CD4-positive, alpha-beta memory T cell (primary cell): ENCODE results near the gene ADGRG1. TPM values are rescaled to one million over a fixed set of nuclear protein-coding genes. Genes with fewer than 3 reads are reported as not detected.
"Not testable (repeated sequence)": the region's sequence is repeated elsewhere in the genome, so short reads cannot be mapped to it uniquely, and the experiment has no call there.

Experiments
- CTCF ChIA-PET: fragments of 350-600 bp; sonication (Branson Sonifier 250); formaldehyde crosslinking; loops from one replicate; lab custom pipeline; 2021; ENCODE audit warnings: inconsistent platforms; ENCODE audit not compliant: partially characterized antibody; lab: Charles Lee
- POLR2A ChIA-PET: fragments of 350-600 bp; sonication (Branson Sonifier 250); formaldehyde crosslinking; loops from one replicate; lab custom pipeline; 2021; ENCODE audit not compliant: partially characterized antibody; lab: Charles Lee
- DNase-seq, 5 donors: peaks; one replicate each; pipeline versions ENCODE4 v3.0.0 to v3.0.0-alpha.2; 2020 to 2022; ENCODE audit warnings: mixed read lengths in 1 of 5
- H3K27ac ChIP-seq: one replicate; pipeline ENCODE4 v1.7.0; 2013; ENCODE audit warnings: low read depth, low read length
- H3K27me3 ChIP-seq: 2 replicates; pipeline ENCODE4 v1.7.0; 2013; ENCODE audit warnings: mild to moderate bottlenecking, low read length, moderate library complexity; ENCODE audit not compliant: insufficient read depth
- H3K36me3 ChIP-seq: 2 replicates; pipeline ENCODE4 v1.7.0; 2013; ENCODE audit warnings: mild to moderate bottlenecking, low read length, moderate library complexity; ENCODE audit not compliant: insufficient read depth
- H3K4me1 ChIP-seq: 2 replicates; pipeline ENCODE4 v1.7.0; 2013; ENCODE audit warnings: mild to moderate bottlenecking, low read length, moderate library complexity; ENCODE audit not compliant: insufficient read depth
- H3K4me3 ChIP-seq, 2 donors: one replicate each; pipeline ENCODE4 v1.7.0; 2013; ENCODE audit warnings: low read length in 2 of 2, mild to moderate bottlenecking in 1 of 2
- H3K9me3 ChIP-seq, 2 donors: one replicate each; pipeline ENCODE4 v1.7.0; 2013; ENCODE audit warnings: low read length in 2 of 2, control low read depth in 1 of 2; ENCODE audit not compliant: control insufficient read depth in 1 of 2
- H3K27ac Mint-ChIP-seq, 7 donors: one replicate each; pipeline ENCODE4 v1.8.0; 2020 to 2021; ENCODE audit warnings: mixed read lengths in 7 of 7, mild to moderate bottlenecking in 6 of 7, inconsistent platforms in 3 of 7, moderate library complexity in 3 of 7
- H3K27me3 Mint-ChIP-seq, 2 donors: one replicate each; pipeline ENCODE4 v1.8.0; 2020 to 2021; ENCODE audit warnings: mixed read lengths in 2 of 2
- H3K36me3 Mint-ChIP-seq, 2 donors: one replicate each; pipeline ENCODE4 v1.8.0; 2020 to 2021; ENCODE audit warnings: mixed read lengths in 2 of 2, inconsistent platforms in 1 of 2, mild to moderate bottlenecking in 1 of 2
- H3K4me1 Mint-ChIP-seq, 4 donors: one replicate each; pipeline ENCODE4 v1.8.0; 2020 to 2021; ENCODE audit warnings: mixed read lengths in 4 of 4, mild to moderate bottlenecking in 1 of 4
- H3K4me3 Mint-ChIP-seq, 8 donors: one replicate each; pipeline ENCODE4 v1.8.0; 2020 to 2021; ENCODE audit warnings: mixed read lengths in 8 of 8, mild to moderate bottlenecking in 7 of 8, moderate library complexity in 6 of 8, inconsistent platforms in 3 of 8
- H3K9me3 Mint-ChIP-seq, 8 donors: one replicate each; pipeline ENCODE4 v1.8.0; 2020 to 2021; ENCODE audit warnings: mixed read lengths in 8 of 8, mild to moderate bottlenecking in 5 of 8, inconsistent platforms in 3 of 8, moderate library complexity in 1 of 8
- intact Hi-C: fragments of 100-400 bp; cut with micrococcal nuclease; formaldehyde crosslinking; loops from one replicate; pipeline ENCODE4 v1.15.1; 2023
- polyA plus RNA-seq, 2 donors: library from polyadenylated mRNA; unstranded; fragments of 300-500 nt; fragmentation: Illumina TruSeq; gene quantifications; one replicate each; pipeline ENCODE4 v1.2.3, GENCODE V29; 2021
- total RNA-seq, 2 experiments: library from RNA; stranded (reverse); gene quantifications; one replicate each; pipeline ENCODE4 v1.2.3, GENCODE V29; 2021

ADGRG1 gene
- total and polyA plus RNA-seq, 4 experiments from 2014 or later = 0.33 to 0.53 (median 0.41) TPM; not detected in 1

GRCh38 chr16:57711993-57712392, 83.6 kb downstream of the ADGRG1 start:
- H3K27ac Mint-ChIP-seq = no peak overlapping the region
- H3K36me3 Mint-ChIP-seq = no peaks in the 10 kb centered on the region
- Histone ChIP-seq H3K27ac (no peak overlapping the region), H3K9me3 (no peaks in the 10 kb centered on the region), H3K4me3 (no peak overlapping the region), H3K4me1 (no peaks in the 10 kb centered on the region), H3K27me3 (no peaks in the 10 kb centered on the region), H3K36me3 (no peaks in the 10 kb centered on the region)
- ChIA-PET CTCF (no interaction called here), POLR2A (no interaction called here)
- no peak overlapping the region for H3K4me3 Mint-ChIP-seq
- H3K4me1 Mint-ChIP-seq = no peaks in the 10 kb centered on the region
- no peaks in the 10 kb centered on the region for H3K9me3 Mint-ChIP-seq
- DNase-seq = no peak
- peaks cover 4 to 12% of the 10 kb centered on the region in 2 donors for H3K27me3 Mint-ChIP-seq
- intact Hi-C loops = no loop called here

- H3K27me3 ChIP-seq, H3K9me3 ChIP-seq, H3K4me3 ChIP-seq, H3K4me1 ChIP-seq, H3K9me3 Mint-ChIP-seq, CTCF ChIA-PET, DNase-seq, H3K27ac Mint-ChIP-seq, H3K27ac ChIP-seq, H3K36me3 Mint-ChIP-seq, intact Hi-C loops, POLR2A ChIA-PET, H3K36me3 ChIP-seq, H3K4me3 Mint-ChIP-seq, H3K4me1 Mint-ChIP-seq: not testable (repeated sequence)
- H3K27me3 Mint-ChIP-seq = peaks cover 4 to 12% of the 10 kb centered on the region in 2 donors
Measured at GRCh38 chr16:57712569-57712968, 84.1 kb downstream of the ADGRG1 start.

- CTCF ChIA-PET = no interaction called here
- Histone ChIP-seq H3K4me1 (no peaks in the 10 kb centered on the region), H3K27me3 (no peaks in the 10 kb centered on the region), H3K36me3 (no peaks in the 10 kb centered on the region), H3K4me3 (no peak overlapping the region), H3K9me3 (no peaks in the 10 kb centered on the region), H3K27ac (no peak overlapping the region)
- Mint-ChIP-seq H3K9me3 (no peaks in the 10 kb centered on the region), H3K27ac (no peak overlapping the region), H3K36me3 (no peaks in the 10 kb centered on the region), H3K4me1 (no peaks in the 10 kb centered on the region), H3K4me3 (no peak overlapping the region), H3K27me3 (peaks cover 5 to 6% of the 10 kb centered on the region in 2 donors)
- DNase-seq = no peak
- POLR2A ChIA-PET = no interaction called here
- intact Hi-C loops = no loop called here
Measured at GRCh38 chr16:57713596-57713995, 85.2 kb downstream of the ADGRG1 start.

GRCh38 chr16:57714047-57714446, 85.6 kb downstream of the ADGRG1 start:
- no peaks in the 10 kb centered on the region for H3K27me3 ChIP-seq
- no peaks in the 10 kb centered on the region for H3K4me1 ChIP-seq
- no peaks in the 10 kb centered on the region for H3K9me3 ChIP-seq
- ChIA-PET POLR2A (no interaction called here), CTCF (no interaction called here)
- H3K27me3 Mint-ChIP-seq = peaks cover 6% of the 10 kb centered on the region in 2 donors
- H3K9me3 Mint-ChIP-seq = no peaks in the 10 kb centered on the region
- no peak for DNase-seq
- no peak overlapping the region for H3K4me3 ChIP-seq
- H3K4me1 Mint-ChIP-seq = no peaks in the 10 kb centered on the region
- H3K27ac ChIP-seq = no peak overlapping the region
- H3K27ac Mint-ChIP-seq = no peak overlapping the region
- H3K36me3 Mint-ChIP-seq = no peaks in the 10 kb centered on the region
- H3K36me3 ChIP-seq = no peaks in the 10 kb centered on the region
- no peak overlapping the region for H3K4me3 Mint-ChIP-seq
- intact Hi-C loops = no loop called here

Other genes starting within 250 kb of the ADGRG1 start
- not detected for gene CCL17, start 223.9 kb upstream of the ADGRG1 start, total RNA-seq
- gene CCL17, start 223.9 kb upstream of the ADGRG1 start, polyA plus RNA-seq = not detected
- gene CIAPIN1, start 181.2 kb upstream of the ADGRG1 start, total RNA-seq = 10 to 100 TPM; 28.1 to 28.5 TPM
- 10 to 100 TPM; 45.6 to 65.3 TPM for gene CIAPIN1, start 181.2 kb upstream of the ADGRG1 start, polyA plus RNA-seq
- 10 to 100 TPM; 35.3 to 37.7 TPM for gene COQ9, start 181.2 kb upstream of the ADGRG1 start, total RNA-seq
- 10 to 100 TPM; 26.8 to 27.9 TPM for gene COQ9, start 181.2 kb upstream of the ADGRG1 start, polyA plus RNA-seq
- 10 to 100 TPM; 71.4 to 78.1 TPM for gene POLR2C, start 166.0 kb upstream of the ADGRG1 start, total RNA-seq
- gene POLR2C, start 166.0 kb upstream of the ADGRG1 start, polyA plus RNA-seq = 10 to 100 TPM; 35.7 to 58.3 TPM
- gene DOK4, start 142.1 kb upstream of the ADGRG1 start, total RNA-seq = 1 to 10 TPM; 2.8 to 3.0 TPM
- 1 to 10 TPM; 1.7 to 2.7 TPM for gene DOK4, start 142.1 kb upstream of the ADGRG1 start, polyA plus RNA-seq
- gene CCDC102A, start 92.1 kb upstream of the ADGRG1 start, total RNA-seq = 1 to 10 TPM; 4.7 to 5.4 TPM
- gene CCDC102A, start 92.1 kb upstream of the ADGRG1 start, polyA plus RNA-seq = 1 to 10 TPM; 1.2 to 9.9 TPM
- 1 to 10 TPM; 1.5 to 3.0 TPM for gene ADGRG5, start 86.0 kb upstream of the ADGRG1 start, total RNA-seq
- gene ADGRG5, start 86.0 kb upstream of the ADGRG1 start, polyA plus RNA-seq = 1 to 10 TPM; 2.3 to 3.8 TPM
- not detected for gene ADGRG3, start 39.7 kb downstream of the ADGRG1 start, total RNA-seq
- gene ADGRG3, start 39.7 kb downstream of the ADGRG1 start, polyA plus RNA-seq = not detected
- not detected for gene DRC7, start 66.2 kb downstream of the ADGRG1 start, total RNA-seq
- gene DRC7, start 66.2 kb downstream of the ADGRG1 start, polyA plus RNA-seq = not detected
- 10 to 100 TPM; 25.1 to 25.9 TPM for gene KATNB1, start 107.1 kb downstream of the ADGRG1 start, total RNA-seq
- gene KATNB1, start 107.1 kb downstream of the ADGRG1 start, polyA plus RNA-seq = 10 to 100 TPM; 23.6 to 26.1 TPM
- gene KIFC3, start 173.9 kb downstream of the ADGRG1 start, total RNA-seq = 1 to 10 TPM; 1.6 to 1.9 TPM
- not detected for gene KIFC3, start 173.9 kb downstream of the ADGRG1 start, polyA plus RNA-seq